Muscle of arm (tissue), 12 donors: Measurements from ENCODE around the gene ZC3H18. TPM values are rescaled to one million over a fixed set of nuclear protein-coding genes. Genes with fewer than 3 reads are reported as not detected.

Source experiments
- DNase-seq: peaks from one replicate; pipeline ENCODE4 v3.0.0-alpha.2; 2013
- polyA plus RNA-seq, 12 donors: library from polyadenylated mRNA; unstranded; fragments of 120-200 nt; gene quantifications; one replicate each; pipeline ENCODE4 v1.2.1, GENCODE V29; 2013; ENCODE audit not compliant: insufficient read length in 12 of 12

Gene ZC3H18
- polyA plus RNA-seq, 12 donors, result 21.4 to 54.4 (median 25.0) TPM; not detected in 1

DNA sequence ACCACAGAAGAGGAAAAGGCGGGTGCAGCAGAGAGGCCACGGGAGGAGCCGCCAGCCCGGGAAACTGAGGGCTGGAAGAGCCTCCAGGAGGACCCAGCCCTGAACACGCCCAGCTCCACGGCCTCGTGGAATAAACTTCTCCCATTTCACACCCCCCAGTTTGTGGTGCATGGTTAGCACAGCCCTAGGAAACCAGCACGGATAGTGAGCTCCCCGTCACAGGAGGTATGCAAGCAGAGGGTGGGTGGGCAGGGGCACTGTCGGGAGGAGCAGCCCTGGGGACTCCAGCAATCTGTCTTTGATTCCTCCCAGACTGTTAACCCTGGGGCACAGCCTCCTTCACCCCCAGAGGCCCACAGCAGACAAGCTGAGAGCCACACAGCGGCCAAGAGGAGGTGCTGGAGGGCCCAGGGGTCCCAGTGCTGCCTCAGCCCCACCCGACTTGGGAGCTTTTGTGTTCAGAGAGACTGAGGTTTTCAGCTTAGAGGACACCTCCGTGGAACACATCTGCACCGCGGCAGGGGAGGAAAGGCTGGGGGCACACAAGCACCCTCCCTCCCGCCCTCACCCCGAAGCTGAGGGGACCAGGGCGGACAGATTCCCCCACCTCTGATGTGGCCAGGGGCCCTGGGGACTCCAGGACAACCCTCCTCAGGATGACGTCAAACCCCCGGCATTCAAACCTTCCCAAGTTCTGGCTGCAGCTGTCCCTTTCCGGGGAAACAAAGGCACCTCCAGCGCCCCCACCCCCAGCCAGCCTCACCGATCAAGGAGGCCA lies 66.5 kb downstream of the ZC3H18 start:
- no peak for DNase-seq

DNA sequence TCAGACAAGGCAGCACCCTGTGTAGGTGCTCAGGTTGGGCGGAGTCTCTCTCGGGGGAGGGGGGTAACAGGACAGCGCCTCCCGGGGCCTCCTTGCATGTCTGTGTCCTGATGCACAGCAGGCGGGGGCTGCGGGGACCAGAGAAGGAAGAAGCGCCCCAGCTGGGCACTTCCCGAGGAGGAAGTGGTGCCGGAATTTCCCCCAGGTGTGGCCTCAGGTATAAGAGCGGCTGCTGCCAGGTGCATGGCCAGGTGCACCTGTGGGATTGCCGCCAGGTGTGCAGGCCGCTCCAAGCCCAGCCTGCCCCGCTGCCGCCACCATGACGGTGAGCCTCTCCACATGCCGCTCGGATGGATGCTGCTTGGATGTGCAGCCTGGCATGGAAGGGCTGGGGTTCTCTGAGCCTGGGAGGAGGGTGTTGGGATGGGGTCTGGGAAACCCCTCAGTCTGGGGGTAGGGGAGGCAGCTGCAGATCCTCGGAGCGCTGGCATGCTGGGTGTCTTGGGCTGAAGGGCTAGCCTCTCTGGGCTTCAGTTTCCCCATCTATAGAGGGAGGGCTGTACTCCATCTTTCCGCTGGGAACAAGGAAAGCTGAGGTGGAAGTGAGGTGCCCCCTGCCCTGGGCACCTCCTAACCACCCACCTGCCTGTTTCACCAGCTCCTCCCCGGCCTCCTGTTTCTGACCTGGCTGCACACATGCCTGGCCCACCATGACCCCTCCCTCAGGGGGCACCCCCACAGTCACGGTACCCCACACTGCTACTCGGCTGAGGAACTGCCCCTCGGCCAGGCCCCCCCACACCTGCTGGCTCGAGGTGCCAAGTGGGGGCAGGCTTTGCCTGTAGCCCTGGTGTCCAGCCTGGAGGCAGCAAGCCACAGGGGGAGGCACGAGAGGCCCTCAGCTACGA lies 68.4 kb downstream of the ZC3H18 start, which contains the start of gene IL17C:
Gene IL17C (plus strand): TSS at position 250 of the 908 bp plus-strand sequence. CDS start 70 bp downstream, at position 320.
- DNase-seq, result no peak

DNA sequence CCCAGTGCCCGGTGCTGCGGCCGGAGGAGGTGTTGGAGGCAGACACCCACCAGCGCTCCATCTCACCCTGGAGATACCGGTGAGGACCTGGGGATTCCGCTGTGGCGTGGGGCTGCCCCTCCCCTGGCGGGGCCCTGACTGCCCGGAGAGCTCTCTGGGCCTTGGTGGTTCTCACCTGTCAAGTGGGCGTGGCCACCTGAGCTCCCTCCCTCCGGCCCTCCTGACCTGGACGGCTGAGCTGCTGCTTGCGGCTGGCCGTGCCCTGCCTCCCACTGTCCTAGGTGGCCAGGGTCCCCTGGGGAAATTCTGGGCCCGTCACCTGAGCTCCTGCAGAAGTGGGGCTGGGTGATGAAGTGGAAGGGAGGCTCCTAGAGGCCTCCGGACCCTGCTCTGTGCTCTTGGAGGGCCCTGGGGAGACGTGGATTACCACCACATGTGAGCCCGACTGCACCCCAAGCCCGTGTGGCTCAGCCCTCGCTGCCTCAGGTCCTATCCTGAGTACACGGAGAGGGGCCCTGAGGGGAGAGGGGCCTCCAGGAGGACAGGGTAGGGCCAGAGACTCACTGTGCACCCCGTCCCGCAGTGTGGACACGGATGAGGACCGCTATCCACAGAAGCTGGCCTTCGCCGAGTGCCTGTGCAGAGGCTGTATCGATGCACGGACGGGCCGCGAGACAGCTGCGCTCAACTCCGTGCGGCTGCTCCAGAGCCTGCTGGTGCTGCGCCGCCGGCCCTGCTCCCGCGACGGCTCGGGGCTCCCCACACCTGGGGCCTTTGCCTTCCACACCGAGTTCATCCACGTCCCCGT lies 69.2 kb downstream of the ZC3H18 start:
- no peak for DNase-seq

DNA sequence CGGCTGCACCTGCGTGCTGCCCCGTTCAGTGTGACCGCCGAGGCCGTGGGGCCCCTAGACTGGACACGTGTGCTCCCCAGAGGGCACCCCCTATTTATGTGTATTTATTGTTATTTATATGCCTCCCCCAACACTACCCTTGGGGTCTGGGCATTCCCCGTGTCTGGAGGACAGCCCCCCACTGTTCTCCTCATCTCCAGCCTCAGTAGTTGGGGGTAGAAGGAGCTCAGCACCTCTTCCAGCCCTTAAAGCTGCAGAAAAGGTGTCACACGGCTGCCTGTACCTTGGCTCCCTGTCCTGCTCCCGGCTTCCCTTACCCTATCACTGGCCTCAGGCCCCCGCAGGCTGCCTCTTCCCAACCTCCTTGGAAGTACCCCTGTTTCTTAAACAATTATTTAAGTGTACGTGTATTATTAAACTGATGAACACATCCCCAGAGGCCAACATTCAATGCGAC lies 69.9 kb downstream of the ZC3H18 start:
- no peak for DNase-seq

DNA sequence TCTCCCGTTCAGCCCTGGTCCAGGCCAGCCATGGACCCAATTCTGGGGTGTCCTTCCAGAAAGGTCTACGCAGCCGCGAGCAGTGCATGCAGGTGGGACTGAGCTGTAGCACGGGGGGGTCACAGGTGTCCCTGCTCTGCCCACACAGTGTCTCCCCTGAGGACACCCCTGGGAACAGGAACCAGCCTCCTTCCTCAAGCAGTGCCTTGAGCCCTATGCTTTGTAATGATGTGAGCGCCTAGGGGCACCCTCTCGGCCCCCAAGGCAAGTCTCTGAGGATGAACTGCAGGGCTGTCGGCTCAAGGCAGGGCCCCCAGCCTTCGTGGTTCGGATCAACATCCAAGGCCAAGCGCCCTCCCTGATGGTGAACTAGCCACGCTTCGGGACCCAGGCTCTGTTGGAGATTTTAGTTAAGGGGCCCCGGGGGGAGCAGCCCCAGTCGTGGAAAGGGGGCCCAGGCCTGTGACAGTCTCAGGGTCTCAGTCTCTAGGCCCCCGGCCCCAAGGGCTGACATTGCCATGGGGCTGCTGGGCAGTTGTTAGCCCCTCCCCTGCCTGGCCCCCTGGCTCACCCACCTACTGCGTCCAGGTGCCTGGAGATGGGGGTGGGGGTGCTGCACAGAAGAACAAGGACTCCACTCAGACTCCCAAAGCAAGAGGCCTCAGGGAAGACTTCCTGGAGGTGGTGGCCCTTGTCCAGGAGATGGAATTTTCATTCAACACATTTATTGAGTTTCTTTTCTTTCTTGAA lies 70.5 kb downstream of the ZC3H18 start:
- DNase-seq, result no peak

DNA sequence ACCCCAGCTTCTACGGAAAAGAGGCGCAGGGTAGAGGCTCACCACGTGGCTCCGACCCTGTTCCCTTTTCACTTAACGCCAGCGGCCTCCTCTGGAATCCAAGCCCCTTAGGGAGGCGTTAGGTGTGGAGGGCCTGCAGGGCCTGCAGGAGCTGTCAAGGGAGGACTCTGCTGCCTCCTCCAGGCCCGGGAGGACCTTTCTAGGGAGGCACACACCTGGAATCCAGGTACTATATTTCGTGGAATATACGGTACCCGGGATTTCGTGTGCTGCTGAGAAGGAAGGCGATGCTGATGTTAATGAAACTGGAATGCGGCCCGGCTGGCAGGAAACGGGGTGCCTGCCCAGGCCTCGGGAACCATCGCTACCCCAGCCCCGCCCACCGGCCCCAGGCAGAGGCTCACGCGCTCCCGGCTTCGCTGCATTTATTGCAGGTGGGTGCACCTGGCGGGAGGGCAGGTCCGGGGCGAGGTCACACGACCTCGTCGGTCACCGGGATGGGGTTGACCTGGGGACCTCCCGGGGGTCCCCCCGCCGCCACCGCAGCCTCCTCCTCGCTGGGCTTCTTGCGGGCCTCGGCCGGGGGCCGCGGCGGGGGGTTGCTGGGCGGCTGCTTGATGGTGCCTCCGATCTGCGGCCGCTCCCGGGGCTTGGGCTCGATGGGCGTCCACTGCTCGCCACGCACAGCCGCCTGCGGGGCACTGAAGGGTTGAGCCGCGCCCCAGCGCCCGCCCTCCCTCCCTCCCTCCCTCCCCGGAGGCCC lies 72.9 kb downstream of the ZC3H18 start:
- no peak for DNase-seq

DNA sequence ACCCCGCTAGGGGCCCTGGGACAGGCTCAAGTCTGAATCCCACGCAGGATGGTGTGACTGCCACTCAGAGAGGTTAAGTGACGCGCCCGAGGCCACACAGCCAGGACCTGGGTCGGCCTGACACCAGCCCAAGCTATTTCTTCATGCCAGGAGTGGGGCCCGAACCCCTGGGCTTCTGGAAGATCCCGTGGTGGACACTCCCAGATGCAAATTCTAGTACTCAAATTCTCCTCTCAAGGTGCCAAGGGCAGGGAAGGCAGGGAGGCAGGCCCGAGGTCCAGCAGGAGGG lies 73.4 kb downstream of the ZC3H18 start:
- no peak for DNase-seq

DNA sequence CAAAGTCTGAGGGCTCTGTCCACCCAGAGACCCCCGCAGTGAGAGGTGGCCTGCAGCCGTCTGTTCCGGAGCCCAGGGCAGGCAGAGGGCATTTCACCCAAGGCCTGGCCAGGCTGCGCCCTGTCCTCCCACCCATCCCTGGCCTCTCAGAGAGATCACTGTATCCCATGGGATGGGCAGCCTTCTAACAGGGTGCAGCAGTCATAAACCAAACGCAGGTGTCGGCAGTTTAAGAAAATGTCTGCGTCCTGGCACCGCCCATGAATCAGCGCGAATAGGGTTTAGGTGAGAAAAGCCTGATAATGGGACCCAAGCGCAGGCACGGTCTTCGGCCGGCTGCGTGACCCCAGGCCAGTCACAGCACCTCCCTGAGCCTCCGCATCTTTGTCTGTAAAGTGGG lies 75.3 kb downstream of the ZC3H18 start:
- no peak for DNase-seq

DNA sequence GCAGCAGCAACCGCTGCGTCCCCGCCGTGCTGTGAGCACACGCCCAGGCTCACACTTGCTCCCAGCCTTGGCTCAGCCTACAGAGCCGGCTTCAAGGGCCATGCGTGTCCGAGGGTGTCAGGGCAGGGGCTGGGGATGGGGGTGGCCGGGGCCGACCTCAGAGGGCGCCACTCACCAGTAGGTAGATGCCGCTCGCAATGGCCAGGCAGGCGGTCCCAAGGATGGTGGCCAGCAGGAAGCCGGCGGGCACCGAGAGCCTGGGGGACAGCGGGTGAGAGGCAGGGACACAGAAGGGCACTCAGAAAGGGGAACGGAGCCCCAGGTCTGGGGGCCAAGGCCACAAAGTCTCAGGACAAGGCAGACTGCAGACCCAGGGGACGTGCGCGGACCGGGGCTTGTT lies 75.7 kb downstream of the ZC3H18 start:
- no peak for DNase-seq

DNA sequence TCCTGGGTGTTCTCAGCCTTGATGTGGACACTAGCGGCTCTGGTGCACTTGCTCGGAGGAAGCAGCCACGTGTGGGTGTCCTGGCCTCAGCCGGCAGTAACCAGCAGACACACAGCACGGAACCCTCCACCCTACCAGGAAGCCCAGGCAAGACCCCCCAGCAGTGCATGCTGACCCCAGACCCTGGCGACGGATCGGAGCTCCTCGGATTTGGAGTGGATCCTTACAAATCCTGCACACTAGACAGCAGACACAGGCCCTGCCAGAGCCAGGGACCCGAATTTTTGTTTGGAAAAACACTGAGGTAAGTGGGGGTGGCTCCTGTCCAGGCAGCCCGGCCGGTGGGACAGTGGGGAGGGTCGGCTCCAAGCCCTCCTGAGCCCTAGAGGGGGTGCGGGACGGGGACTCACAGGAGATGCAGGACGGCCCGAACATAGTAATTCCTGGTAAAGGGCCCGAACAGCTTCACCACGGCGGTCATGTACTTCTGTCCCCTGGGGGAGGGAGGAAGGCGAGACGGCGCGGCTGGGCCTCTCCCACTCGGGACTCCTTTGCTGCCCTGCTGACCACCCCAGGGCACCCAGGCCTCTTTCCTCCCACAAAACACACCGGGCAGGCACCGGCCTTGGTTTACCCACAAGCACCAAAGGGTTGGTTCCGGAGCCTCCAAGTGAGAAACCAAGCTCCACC lies 76.3 kb downstream of the ZC3H18 start:
- DNase-seq, result no peak

DNA sequence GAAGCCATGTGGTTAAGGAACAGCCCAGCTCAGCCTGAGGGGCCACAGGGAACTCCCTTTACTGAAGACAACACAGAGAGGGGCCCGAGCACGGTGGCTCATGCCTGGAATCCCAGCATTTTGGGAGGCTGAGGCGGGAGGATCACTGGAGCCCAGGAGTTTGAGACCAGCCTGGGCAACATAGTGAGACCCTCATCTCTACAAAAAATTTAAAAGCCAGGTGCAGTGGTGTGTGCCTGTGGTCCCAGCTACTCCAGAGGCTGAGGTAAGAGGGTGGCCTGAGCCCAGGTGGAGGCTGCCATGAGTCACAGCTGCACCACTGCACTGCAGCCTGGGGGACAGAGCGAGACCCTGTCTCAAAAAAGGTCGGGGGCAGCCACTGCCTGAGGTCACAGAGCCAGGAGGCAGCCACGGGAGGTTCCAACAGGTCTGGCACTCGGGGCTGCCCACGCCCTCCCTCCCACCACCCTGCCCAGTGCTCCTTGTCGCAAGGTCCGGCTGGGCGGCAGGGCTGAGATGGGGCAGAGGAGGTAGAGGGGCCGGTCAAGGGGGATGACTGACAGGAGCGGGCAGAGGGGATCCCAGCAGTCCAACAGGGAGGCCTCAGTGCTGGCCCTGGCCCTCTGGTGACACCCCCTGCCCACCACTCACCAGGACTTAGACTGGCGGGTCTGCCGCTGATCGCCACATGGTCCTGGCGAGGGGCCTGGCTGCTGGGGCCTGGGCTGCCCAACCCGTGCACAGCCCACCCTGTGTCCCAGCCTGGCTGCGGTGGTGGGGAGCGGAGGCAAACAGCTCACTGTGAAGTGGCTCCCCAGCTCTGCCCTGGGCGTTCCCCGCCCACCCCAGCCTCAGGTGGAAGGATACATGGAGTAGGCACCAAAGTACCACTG lies 77.2 kb downstream of the ZC3H18 start:
- DNase-seq, result no peak

DNA sequence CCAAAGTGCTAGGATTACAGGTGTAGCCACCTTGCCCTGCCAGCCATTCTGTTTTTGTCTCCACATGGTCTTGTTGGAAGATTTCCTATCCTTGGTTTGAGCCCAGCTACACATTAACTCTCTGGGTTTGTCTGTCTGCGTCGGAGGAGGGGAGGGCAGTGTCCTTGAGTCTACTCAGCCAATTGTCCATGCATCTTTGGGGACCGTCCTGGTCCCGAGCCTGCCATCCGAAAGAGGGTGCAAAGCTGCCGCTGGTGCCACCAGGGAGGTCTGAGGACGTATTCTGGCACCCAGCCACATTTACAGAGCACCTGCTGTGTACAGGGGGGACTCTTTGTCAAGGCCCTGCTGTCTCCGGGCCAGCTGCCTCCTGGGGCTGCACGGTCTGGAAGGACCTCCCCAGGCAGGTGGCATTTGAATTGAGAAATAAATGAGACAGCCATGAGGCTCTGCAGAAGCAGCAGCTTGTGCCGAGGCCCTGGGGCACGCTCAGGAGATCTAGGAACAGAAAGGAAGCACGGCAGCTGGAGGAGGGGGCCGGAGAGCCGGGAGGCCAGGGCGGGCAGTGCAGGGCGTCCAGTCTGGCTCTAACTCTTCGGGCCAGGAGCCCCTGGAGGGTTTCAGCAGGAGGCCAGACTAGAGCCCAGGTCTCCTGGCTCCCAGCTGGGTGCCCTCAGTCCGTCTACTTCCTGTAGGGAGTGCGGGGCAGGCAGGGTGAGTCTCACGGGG lies 79.2 kb downstream of the ZC3H18 start:
- no peak for DNase-seq

DNA sequence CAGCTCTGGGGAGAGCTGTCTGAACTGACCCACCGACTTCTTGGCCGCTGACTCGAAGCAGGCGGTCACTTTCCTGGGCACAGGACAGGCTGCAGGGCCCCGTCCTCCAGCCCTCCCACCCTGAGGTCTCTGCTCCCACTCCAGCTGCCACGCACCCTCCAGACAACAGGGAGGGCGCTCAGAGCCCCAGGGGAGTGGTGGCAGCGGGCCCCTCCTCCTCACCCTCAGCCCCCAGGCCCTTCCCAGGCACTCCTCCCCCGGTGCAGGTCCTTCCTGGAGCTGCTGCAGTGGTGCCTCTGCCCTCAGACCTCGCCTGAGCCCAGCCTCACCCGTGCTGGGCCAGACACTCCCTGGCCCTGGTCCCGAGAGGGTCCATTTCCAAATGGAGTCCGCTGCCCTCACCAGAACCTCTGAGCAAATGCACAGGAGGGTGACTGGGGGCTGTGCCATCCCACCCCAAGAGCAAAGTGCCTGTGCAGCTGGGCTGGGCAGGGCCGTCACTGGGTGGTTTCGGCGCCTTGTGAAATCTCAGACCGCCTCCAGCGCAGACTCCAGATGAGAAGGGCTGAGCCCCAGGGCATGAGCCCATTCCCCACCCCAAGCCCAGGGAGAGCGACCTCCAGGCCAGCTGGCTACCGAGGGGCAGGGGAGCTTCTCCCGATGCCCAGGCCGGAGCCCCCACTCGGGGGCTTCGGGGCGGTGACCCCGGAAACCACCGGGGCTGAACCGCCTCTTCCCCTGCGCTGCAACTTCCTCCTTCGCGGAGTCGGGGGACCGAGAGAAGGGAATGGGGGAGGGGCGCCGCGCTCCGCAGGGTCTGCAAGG lies 79.9 kb downstream of the ZC3H18 start:
- DNase-seq, result no peak

DNA sequence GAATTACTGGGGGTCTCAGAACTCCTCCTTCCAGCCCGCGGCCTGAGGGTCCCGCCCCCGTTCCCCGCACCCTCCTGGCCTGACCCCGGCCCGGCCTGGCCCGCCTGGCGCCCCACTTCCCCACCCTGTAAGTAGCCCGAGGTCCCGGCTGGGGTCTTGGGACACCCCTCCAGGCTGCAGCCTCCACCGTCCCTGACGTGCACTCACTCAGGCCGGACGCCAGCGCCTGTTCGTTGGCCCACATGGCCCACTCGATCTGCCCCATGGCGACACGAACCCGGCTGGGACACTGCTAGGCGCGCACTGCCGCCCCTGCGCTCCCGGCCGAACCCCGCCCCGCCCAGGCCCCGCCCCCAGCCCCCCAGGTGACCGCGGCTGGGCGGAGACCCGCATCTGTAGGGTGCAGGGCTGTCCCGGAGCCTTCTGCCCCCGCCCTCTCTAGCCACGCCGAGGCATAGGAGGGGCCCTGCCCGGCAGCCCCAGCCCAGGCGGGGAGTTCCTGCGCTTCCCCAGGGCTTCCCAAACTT lies 80.6 kb downstream of the ZC3H18 start, which contains the start of gene CYBA:
Gene CYBA (minus strand): TSS at position 305 of the 527 bp plus-strand sequence. CDS start 40 bp downstream, at position 265.
- no peak for DNase-seq

DNA sequence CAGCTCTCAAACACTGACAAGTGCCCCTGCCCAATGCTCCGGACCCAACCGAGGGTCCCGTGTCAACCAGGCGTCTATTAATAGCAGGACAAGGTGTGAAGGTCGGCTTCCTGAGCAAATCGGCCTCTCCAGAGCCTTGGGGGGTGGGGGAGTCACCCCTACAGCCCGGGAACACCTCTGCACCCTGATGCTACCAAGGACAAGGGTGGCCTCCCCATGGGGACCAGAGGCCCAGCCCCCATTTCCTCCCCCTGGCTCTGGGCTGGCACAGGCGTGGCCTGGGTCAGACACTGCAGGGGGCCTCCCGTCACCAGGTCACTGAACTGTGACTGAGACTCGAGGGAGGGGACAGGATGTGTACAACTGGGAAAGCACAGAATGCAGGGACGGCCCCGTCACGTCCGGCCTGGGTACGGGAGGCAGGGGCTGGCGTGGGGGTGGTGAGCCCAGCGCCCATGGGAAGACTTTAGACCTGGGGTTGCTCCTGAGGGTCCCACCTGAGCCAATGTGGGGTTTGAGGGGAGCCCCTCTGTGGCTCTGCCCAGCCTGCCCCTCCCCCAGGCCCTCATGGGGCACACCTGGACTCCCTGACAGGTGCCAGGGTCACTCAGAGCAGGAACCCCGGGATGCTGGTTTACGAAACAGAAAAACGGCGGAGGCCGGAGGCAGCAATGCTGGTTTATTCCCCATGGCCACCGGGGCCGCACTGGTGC lies 81.2 kb downstream of the ZC3H18 start:
- DNase-seq, result no peak
